ENCODE data around the gene RTN4.

- TF ChIP-seq CTCF (conservative IDR thresholded peaks at IDR 0.05; ENCODE audit: low read depth, low read length) (no peak), SMC3 (IDR thresholded peaks at IDR 0.05; ENCODE audit: low read depth, low read length) (no peak), RAD21 (IDR thresholded peaks at IDR 0.05; ENCODE audit: low read length) (no peak), RFX5 (IDR thresholded peaks at IDR 0.05; ENCODE audit: low read depth, low read length) (no peak), MAFK (IDR thresholded peaks at IDR 0.05; ENCODE audit: low read depth, low read length) (no peak), FOS (IDR thresholded peaks at IDR 0.05; ENCODE audit: low read depth, low read length) (no peak), CEBPB (IDR thresholded peaks at IDR 0.05; ENCODE audit: low read depth, low read length) (no peak), CHD1 (IDR thresholded peaks at IDR 0.05; ENCODE audit: low read depth, low read length) (no peak)
- TF ChIP-seq, protein P1, sequence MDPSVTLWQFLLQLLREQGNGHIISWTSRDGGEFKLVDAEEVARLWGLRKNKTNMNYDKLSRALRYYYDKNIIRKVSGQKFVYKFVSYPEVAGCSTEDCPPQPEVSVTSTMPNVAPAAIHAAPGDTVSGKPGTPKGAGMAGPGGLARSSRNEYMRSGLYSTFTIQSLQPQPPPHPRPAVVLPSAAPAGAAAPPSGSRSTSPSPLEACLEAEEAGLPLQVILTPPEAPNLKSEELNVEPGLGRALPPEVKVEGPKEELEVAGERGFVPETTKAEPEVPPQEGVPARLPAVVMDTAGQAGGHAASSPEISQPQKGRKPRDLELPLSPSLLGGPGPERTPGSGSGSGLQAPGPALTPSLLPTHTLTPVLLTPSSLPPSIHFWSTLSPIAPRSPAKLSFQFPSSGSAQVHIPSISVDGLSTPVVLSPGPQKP (IDR thresholded peaks at IDR 0.05; ENCODE audit: borderline replicate concordance, low read depth, low read length) = no peak
These were observed 66.7 kb downstream of the RTN4 start for GRCh38 chr2:54983345-54984220.
